NCI-H345 treated with DMSO at 0.1 percent for 48 hours (cell line): Measurements from ENCODE around the gene NUDCD2.
"Not testable (repeated sequence)": the region's sequence is repeated elsewhere in the genome, so short reads cannot be mapped to it uniquely, and the experiment has no call there.

Experiments used
- DNase-seq: peaks from one replicate; lab custom pipeline; 2025; ENCODE audit not compliant: unreplicated experiment; lab: John Stamatoyannopoulos, UW

NUDCD2 gene

GRCh38 chr5:163473635-163474243 lies 13.8 kb upstream of the NUDCD2 start:
- no peak for DNase-seq

GRCh38 chr5:163467682-163468081 lies 7.8 kb upstream of the NUDCD2 start:
- no peak for DNase-seq

DNA sequence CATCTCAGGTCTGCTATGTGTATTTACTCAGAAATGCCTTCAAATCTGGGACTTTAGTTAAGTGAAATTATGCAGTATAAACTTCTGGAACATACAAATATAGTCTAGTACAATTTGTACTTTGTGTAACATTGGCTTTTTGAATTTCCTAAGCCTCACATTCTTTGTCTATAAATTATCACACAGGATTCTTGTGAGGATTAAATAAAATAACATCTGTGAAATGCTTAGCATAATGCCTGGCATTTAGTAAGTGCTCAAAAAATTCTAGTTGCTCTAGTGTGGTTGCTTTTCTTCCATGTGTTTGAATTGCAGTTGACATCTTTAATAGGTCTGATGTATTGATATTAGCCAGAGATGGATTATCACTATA lies 3.1 kb upstream of the NUDCD2 start:
- no peak for DNase-seq

DNA sequence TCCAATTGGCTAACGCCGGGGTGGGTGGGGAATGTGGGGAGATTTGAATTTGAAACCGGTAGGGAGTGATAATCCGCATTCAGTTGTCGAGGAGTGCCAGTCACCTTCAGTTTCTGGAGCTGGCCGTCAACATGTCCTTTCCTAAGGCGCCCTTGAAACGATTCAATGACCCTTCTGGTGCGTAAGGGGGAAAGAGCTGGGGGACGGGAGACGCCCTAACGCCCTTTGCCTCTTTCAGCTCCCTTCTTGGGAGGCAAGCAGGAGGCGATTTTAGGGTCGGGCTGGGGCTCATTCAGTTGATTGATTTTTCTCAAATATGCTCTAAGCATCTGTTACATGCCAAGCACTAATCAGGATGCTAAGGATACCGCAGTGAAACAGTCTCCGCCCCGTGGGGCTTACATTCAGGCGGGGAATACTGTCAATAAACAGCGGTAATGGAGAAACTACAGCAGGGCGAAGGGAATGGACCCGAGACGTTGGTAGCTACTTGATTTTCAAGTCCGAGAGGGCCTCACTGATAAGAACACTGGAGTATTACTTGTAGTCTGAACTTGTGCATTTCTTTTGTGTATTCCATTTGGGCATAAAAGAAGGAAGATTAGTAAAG lies 765 bp upstream of the NUDCD2 start, which contains the start of gene HMMR:
HMMR (plus strand) TSS at position 71 of the 610 bp plus-strand sequence; CDS start at position 132, 61 bp downstream.
- peak; percentile 53 for DNase-seq

- no peak for DNase-seq
Measured at GRCh38 chr5:163459462-163459818, 462 bp downstream of the NUDCD2 start.

DNA sequence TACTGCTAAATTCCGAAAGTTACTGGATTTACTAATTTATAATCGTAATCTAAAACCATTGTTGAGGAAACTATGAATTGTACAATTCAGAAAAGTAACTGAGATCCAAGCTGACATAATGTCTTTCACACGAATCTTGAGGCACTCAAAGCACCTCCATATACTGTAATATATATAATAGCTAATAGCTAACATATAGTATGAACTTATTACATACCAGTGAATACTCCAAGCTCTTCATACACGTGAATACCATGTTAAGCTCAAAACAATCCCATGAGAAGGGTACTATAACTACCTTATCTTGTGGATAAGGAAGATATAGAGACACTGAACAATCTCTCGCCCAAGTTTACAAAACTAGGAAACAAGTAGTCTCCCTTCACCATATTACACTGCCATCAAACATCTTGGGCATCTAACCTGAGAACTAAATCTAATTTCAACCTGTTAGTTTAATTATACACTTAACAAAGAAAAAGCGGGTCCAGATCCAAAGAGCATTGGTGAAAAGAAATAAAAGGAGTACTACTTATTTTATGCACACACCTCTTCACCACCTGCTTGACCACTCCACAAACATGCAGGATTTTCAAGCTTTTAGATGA lies 1.0 kb downstream of the NUDCD2 start:
- DNase-seq, result no peak

DNA sequence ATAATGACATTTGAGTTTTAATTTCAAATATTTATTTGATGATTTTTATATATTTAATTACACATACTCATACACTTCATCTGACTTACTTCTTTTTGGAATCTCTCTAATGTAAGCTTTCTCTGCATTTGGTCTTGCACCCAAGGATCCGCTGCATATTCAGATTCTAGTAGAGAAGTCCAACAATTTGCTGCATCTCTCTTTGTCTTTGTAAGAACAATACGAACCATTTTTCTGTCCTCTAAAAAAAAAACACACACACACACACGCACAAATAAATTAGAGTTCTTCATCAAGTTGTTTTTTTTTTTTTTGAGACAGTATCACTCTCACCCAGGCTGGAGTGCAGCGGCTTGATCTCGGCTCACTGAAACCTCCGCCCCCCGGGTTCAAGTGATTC lies 3.1 kb downstream of the NUDCD2 start:
- DNase-seq, result no peak

DNA sequence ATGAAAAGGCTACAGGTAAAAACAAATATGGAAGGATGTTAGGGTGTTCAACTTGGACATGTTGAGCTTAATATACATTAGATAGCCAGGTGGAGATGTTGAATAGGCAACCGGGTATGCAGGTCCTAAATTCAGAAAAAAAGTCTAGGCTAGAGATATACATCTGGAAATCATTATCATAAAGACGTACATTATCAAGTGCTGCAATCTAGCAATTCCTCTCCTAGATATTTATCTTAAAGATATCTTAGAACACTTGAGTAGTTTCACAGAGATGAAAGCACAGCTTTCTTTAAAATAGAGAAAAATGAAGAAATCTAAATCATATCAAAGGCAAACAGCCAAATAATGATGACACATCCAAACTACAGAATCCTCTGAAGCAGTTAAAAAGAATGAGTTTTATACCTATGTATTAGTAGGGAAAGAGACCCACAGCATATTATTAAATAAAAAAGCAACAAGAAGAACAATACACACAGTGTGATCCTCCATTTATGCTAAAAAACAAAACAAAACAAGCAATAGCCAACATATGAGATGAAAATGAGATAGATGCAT lies 3.8 kb downstream of the NUDCD2 start:
- no peak for DNase-seq

- DNase-seq, result not testable (repeated sequence)
Measured at GRCh38 chr5:163455406-163455805, 4.5 kb downstream of the NUDCD2 start.

- DNase-seq, result no peak
Measured at GRCh38 chr5:163453705-163454104, 6.2 kb downstream of the NUDCD2 start.

DNA sequence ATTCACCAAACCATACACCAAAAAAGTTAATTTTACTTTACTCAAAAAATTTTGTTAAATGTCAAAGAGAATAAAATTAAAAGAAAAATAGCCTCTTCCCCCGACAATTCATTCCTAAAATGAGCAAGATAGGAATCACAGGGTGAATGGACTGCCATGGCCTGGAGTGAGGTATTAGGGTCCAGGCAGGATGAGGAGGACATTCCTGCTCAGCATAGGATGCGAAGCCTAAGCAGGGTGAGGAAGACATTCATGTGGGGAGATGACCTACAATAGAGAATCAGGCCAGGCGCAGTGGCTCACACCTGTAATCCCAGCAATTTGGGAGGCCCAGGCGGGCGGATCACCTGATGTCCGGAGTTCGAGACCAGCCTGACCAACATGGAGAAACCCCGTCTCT lies 8.4 kb downstream of the NUDCD2 start:
- no peak for DNase-seq

DNA sequence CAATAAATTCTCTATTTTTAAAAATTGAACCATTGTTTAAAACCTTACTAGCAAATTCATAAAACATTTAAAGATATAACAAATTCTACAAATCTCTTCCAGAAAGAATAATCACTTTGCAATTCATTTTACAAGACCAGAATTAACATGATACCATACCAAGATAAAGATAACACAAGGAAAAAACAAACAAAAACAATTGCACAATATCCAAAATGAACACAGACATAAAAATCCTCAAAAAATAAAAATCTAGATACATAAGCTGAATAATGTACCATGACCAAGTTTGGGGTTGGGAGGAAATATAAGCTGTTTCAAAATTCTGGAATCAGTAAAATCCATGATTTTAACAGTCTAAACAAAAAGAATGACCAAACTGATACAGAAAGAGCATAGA lies 11.4 kb downstream of the NUDCD2 start:
- no peak for DNase-seq

- DNase-seq, result no peak
Measured at GRCh38 chr5:163447875-163448274, 12.0 kb downstream of the NUDCD2 start.

GRCh38 chr5:163447191-163447590 lies 12.7 kb downstream of the NUDCD2 start:
- DNase-seq, result no peak

- DNase-seq, result no peak
Measured at GRCh38 chr5:163445345-163445744, 14.6 kb downstream of the NUDCD2 start.

GRCh38 chr5:163444526-163444925 lies 15.4 kb downstream of the NUDCD2 start:
- no peak for DNase-seq

DNA sequence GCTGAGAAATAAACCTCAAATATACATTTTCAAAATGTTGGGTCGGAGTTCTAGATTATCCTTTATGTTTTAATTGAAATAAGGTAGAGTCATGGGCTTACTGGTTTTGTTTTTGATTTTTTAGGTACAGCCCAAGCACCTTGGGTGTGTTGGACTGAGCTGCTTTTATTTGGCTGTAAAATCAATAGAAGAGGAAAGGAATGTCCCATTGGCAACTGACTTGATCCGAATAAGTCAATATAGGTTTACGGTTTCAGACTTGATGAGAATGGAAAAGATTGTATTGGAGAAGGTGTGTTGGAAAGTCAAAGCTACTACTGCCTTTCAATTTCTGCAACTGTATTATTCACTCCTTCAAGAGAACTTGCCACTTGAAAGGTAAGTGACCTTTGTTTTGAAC lies 18.9 kb downstream of the NUDCD2 start:
- no peak for DNase-seq

DNA sequence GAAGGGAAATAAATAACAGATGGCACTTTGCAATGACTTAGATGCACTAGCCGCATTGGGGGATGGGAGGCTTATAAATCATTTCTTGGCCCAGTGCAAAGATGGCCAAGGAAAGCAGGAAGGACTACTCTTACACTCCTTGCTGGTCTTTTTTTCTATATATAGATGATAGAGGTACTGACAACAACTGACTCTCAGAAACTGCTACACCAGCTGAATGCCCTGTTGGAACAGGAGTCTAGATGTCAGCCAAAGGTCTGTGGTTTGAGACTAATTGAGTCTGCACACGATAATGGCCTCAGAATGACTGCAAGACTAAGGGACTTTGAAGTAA lies 20.8 kb downstream of the NUDCD2 start:
- DNase-seq, result no peak

- peak; percentile 96 for DNase-seq
Measured at GRCh38 chr5:163437309-163438182, 22.4 kb downstream of the NUDCD2 start, which contains the start of gene CCNG1. CCNG1 (plus strand) TSS chr5:163437595; CDS start chr5:163439257, 1,662 bp downstream.

DNA sequence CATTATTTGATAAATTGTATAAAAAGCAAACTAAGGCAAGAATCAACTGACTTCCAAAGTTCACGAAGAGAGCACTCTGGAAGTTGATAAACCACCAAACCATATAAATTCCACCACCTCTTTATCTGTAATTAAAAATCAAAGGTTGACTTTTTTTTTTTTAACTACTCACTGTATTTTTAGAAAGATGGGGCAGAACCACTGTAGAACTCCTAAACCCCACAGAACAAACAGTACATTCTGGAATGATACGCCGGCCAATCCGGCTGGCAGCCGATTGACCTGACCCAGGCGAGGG lies 22.9 kb downstream of the NUDCD2 start:
- no peak for DNase-seq

DNA sequence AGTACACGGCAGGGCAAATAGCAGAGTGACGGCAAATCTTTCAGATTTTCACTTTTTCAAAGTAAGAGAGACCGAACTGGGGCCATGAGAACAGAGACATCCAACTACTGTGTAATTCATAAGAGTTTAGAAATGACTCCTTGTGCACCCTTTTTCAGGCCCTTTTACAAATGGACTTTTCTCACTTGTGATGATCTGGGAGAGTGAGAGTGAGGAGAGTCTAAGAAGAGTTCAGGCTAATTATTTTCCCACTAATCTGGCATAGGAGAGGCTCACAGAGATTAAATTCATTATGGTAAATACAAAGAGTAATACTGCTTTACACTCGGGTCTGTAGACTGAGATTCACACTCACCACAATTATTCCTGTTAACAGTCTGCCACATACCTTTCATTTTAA lies 23.4 kb downstream of the NUDCD2 start:
- no peak for DNase-seq

- DNase-seq, result no peak
Measured at GRCh38 chr5:163434401-163434866, 25.5 kb downstream of the NUDCD2 start.
